GM04503 (cell line): ENCODE data around the gene MBD5.

Source experiments
- DNase-seq: peaks from one replicate; pipeline ENCODE4 v3.0.0-alpha.2; 2012; ENCODE audit warnings: low read depth

The MBD5 gene

DNA sequence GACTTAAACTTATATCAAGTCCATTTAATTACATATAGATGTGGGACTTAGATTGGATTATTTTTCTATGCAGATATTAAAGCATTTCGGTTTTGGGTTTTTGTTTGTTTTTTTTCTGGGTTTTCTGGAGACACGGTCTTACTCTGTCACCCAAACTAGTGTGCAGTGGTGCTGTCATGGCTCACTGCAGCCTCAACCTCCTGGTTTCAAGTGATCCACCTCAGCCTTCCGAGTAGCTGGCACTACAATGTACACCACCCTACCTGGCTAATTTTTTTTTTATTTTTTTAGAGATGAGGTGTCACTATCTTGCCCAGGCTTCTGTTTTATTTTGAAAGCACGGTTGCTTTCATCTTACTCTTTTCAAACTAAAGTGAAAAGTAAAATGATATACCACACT, 281.6 kb downstream of the MBD5 start:
- no peak for DNase-seq

DNA sequence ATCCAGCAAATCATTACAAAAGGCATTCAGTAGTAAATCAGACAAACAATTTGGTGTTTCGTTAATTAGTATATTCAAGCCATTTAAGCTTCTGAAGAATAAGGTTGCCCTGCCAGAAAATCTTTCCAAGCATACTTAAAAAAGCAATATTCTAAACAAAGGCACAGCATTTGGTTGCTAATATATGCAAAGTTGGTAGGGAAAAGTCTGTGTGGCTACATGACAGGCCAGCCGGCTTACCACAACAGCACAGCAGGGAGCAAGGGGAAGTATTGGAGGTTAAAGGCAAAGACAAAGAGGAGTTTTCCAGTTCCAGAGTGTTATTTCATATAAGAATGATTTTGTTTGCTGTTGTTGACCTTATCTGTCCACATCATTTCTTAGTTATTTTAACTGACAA, 282.3 kb downstream of the MBD5 start:
- no peak for DNase-seq

DNA sequence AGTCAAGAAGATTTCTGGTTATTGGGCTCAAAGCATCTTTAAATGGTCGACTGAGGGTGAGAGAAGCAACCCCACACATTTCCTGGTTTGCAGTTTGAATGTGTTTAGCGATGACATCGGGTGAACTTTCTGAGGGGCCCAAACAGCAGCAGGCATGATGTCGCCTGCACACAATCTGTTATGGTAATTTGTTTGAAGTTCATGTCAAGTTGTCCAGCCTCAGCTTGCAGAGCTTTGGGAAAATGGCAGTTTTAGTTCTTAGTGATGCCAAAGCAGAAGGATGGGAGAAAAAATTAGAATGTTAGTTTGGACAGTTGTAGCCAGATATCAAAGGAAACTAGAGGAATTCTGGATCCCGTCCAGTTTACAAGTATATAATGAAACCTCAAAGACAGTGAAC, 284.6 kb downstream of the MBD5 start:
- no peak for DNase-seq

DNA sequence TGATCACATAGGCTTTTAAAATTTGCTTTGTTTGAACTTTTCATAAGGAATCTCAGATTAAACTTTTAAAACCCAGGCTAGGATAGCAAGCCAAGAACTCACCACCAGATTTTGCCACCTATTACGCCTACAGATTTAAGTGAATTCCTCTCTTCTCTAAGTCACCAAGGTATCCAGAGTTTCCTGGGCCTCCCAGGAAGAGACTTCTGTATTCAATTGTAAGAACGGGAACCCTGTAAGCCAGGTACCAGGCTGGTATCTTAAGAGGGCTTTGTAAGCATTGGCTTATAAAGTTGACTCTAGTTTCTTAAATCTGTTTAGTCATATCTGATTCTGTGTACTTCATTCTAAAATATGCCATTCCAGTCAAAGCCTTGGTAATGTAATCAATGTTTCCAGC, 285.1 kb downstream of the MBD5 start:
- no peak for DNase-seq

DNA sequence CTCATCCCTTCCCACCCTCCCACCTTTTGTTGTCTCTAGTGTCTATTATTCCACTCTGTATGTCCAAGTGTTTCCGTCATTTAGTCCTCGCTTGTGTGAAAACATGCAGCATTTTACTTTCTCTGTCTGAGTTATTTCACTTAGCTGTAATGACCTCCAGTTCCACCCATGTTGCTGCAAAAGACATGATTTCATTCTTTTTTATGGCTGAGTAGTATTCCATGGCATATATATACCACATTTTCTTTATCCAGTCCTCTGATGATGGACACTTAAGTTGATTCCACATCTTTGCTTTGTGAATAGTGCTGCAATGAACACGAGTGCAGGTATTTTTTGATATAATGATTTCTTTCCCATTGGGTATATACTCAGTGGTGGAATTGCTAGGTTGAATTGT, 296.7 kb downstream of the MBD5 start:
- no peak for DNase-seq

DNA sequence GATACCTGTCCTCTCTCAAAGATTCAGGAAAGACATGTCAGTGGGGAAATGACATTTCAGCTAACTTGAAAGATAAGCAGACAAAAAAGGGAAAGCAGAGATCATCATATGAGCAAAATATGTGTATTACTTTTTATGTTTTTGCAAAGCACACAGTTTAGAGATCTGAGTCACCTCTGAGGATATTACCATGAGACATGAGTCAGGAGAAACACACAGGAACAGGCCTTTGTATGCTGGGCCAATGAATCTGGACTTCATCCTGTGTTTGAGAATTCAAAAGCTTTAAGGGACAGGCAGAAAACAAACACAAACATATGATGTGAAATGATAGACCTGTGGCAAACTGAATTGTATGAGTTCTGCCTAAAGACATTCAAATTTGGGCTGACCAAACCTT, 317.6 kb downstream of the MBD5 start:
- peak; percentile 26 for DNase-seq

DNA sequence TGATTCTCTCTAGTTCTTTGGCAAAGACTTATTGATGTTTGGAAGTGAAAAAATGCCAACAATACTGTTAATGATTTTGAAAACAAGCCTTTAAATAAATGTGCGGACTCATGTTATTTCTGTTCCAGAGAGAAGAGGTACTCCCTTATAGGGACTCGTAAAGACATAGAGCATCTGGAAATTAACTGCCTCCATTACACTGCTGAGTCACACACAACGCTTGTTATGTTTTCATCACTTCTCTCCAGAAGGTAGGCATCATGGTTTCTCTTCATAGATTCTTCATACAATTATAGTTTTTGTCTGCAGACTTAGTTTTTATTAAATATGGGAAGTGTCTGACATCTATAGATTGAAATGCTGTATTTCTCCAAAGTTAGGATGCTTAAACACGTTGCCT, 321.2 kb downstream of the MBD5 start:
- peak; percentile 11 for DNase-seq

DNA sequence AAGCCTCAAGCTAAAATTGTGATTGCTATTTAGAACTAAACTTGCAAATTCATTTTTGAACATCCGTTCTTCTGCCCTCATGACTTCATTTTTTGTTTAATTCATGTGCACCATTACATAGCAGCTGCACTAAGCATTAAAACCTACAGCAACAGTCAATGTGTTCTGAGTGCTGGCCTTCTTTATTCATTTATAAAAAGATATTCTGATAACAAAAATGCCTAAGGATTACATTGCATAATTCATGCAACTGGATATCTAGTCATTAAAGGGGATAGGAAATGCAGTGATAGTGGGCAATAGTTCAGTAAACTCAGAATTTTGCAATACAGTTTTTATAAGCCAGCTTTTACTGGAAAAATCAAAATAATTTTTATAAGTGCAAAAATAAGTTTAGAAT, 329.3 kb downstream of the MBD5 start:
- no peak for DNase-seq

- DNase-seq: no peak
Measured at GRCh38 chr2:148351437-148352143, 330.7 kb downstream of the MBD5 start.

- DNase-seq: no peak
Measured at GRCh38 chr2:148358375-148358774, 337.5 kb downstream of the MBD5 start.

DNA sequence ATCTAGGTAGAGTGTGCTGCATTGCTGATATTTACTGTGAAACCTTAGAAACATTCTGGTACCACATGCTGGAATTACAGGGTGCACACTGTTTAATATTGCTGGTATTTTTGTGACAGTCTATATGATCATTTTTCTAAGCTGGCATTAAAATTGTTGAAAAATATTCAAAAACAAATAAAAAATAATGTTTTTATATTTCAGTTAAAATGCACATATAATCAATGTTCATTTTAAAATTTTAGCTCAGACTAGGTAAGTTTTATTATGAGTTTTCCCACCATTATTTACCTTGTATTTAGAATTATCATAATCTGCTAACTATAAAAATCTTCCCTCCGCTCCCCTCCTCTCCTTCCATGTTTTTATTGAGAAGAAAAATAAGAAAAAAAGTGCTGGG, 339.8 kb downstream of the MBD5 start:
- DNase-seq: no peak

- DNase-seq: no peak
Measured at GRCh38 chr2:148362144-148362796, 341.4 kb downstream of the MBD5 start.

DNA sequence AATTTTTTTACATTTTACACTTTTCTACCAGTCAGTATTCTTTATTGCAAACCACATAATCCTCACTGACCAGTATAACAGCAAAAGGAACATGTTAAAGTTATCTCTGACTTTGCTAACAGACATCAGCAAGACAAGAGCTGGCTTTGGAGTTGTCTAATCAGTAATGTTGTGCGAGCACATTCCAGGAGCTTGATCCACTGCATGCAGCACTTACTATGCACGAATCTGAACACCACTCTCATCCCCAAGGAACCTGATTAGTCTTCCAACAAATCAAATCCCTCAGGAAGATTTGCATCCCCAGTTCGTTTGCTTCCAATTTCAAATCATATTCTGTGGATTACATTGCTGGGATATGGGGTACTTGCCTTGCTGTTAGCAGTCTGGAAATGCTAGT, 354.3 kb downstream of the MBD5 start:
- no peak for DNase-seq

GRCh38 chr2:148391324-148391723, 370.4 kb downstream of the MBD5 start:
- DNase-seq: peak; percentile 3

DNA sequence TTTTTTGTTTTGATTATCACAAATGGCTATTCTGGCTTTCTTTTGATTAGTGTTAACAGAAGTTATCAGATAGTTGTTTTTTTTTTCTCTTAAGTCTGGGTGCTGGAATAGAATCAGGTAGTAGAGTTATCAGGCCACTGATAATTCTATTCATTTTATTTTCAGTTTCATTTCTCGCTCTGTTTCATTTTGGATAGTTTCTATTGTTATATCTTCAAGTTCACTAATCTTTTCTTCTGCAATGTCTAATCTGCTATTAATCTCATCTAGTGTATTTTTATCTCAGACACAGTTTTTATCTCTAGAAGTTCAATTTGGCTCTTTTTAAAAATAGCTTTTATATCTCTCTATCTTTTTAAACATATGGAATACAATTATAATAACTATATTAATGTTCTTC, 381.9 kb downstream of the MBD5 start:
- no peak for DNase-seq

DNA sequence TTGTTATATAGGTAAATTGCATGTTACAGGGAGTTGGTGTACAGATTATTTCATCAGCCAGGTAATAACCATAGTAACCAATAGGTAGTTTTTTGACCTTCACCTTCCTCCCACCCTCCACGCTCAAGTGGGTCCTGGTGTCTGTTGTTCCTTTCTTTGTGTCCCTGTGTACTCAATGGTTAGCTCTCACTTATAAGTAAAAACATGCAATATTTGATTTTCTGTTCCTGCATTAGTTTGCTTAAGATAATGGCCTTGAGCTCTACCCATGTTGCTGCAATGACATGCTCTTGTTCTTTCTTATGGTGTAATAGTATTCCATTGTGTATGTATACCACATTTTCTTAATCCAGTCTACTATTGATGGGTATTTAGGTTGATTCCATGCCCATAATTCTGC, 390.0 kb downstream of the MBD5 start:
- DNase-seq: no peak

GRCh38 chr2:148416248-148416647, 395.4 kb downstream of the MBD5 start:
- no peak for DNase-seq

- DNase-seq: no peak
Measured at GRCh38 chr2:148430101-148430500, 409.2 kb downstream of the MBD5 start.

GRCh38 chr2:148447877-148448276, 427.0 kb downstream of the MBD5 start:
- DNase-seq: no peak

DNA sequence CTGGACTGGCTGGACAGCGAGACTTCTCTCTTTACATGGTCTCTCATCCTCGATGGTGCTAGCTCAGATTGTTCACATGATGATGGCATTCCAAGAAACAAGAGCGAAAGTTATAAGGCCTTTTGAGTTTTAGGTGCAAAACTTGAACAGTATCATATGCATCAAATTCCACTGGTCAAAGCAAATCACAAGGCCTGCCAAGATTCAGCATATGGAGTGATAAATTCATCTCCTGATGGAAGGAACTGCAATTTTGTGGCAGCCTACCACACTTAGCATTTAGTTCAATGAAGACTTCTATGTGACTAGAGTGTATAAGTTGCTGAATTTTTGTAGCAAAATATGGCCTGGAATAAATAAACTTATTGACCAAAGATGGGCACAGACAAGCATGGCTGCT, 429.6 kb downstream of the MBD5 start:
- DNase-seq: no peak

DNA sequence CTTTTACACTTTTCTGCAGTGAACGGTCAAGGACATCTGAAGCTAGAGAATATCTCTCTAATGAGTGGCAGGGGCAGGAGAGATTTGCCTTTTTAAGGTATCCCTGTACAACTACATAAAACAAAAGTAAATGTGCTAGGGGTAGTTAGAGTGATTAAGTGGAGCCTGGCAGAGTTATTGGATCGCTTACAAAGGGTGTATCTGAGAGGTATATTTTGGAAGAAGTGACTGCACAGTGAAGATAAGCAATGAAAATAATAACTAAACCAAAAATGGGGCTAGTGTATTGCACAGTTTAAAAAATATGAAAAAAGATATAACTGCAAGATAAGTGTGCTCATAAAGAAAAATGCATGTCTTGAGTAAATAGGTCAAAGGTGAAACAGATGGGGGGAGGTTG, 430.2 kb downstream of the MBD5 start:
- DNase-seq: no peak

DNA sequence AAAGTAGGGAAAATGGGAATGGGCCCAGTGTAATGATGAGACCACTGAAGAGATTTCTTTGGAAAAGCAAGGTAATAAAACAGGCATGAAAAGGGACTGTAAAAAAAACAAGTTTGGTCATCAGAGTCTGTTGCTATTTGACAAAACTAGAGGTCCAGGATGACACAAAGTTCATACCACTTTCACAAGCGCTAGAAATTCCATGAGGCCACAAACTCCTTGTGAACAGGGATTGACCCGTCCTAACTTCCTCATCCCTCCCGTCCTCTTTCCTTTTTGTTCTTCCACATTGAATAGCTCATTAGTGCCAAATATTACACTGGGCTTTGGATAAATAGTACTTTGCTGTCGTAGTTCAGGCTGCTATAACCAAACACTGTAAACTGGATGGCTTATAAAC, 434.9 kb downstream of the MBD5 start:
- DNase-seq: no peak

- no peak for DNase-seq
Measured at GRCh38 chr2:148458171-148458570, 437.3 kb downstream of the MBD5 start.

DNA sequence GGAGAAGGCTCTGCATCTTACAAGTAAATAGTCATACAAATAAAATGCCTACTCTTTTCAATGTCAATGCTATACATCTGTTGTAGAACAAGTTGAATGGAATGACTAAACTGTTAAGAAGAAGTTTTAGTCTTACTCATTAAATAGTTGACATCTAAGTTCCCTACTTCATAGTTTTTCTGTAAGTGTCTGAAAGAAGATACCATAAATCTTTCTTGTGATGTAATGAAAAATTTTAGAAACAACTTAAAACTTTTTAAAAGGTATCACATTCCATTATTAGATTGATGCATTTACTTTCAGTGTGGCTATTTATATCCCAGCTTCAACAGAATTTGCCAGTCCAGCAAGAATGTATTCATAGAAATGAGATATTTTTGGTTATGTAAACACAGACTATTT, 438.5 kb downstream of the MBD5 start:
- no peak for DNase-seq
